Adrenal gland (tissue), 5 donors: ENCODE measurements around the gene PANK3.

Experiments used
- CTCF ChIP-seq, 6 experiments: fragments of 450-650 bp in 4 of 6; fragments of 200-600 bp in 2 of 6; sonication (generic) in 1 of 6; IDR thresholded peaks; 1 replicate in 5 of 6; 2 replicates in 1 of 6; pipeline versions ENCODE4 v1.5.1 to v1.8.0; 2016 to 2021; ENCODE audit warnings: antibody characterized with exemption in 6 of 6, mild to moderate bottlenecking in 2 of 6, moderate library complexity in 1 of 6
- POLR2A ChIP-seq, 2 donors: fragments of 450-650 bp; IDR thresholded peaks; one replicate each; pipeline ENCODE4 v1.6.1; 2017; ENCODE audit warnings: antibody characterized with exemption in 2 of 2, mild to moderate bottlenecking in 2 of 2, moderate library complexity in 1 of 2
- donor health status: DM: no; HTN: no; CAD: no.

GRCh38 chr5:168608821-168609220 lies 29.7 kb upstream of the PANK3 start:
- no peak for TF ChIP-seq POLR2A (IDR thresholded peaks at IDR 0.05)
- TF ChIP-seq CTCF (IDR thresholded peaks at IDR 0.05), result no peak
